NK-92 treated with Interleukin-12 subunit alpha and Interleukin-12 subunit beta, amount 100 ng/mL, for 24 hours (cell line): Measurements from ENCODE around the gene YIPF1.
"Not testable (repeated sequence)": the region's sequence is repeated elsewhere in the genome, so short reads cannot be mapped to it uniquely, and the experiment has no call there.

Experiments
- DNase-seq: peaks from one replicate; lab custom pipeline; 2025; lab: John Stamatoyannopoulos, UW

The YIPF1 gene

GRCh38 chr1:53894644-53895043 lies 5.0 kb upstream of the YIPF1 start:
- DNase-seq = no peak

- no peak for DNase-seq
Measured at GRCh38 chr1:53893999-53894636, 4.5 kb upstream of the YIPF1 start, which contains the start of gene DIO1. Gene DIO1 (plus strand): TSS chr1:53894187. CDS start chr1:53894211, 24 bp downstream.

GRCh38 chr1:53892911-53893310 lies 3.3 kb upstream of the YIPF1 start:
- no peak for DNase-seq

GRCh38 chr1:53891678-53892077 lies 2.1 kb upstream of the YIPF1 start:
- no peak for DNase-seq

GRCh38 chr1:53891018-53891417 lies 1.4 kb upstream of the YIPF1 start:
- DNase-seq = no peak

- DNase-seq = no peak
Measured at GRCh38 chr1:53890522-53890941, 935 bp upstream of the YIPF1 start.

- DNase-seq = no peak
Measured at GRCh38 chr1:53888681-53889080, 916 bp downstream of the YIPF1 start.

GRCh38 chr1:53883600-53883999 lies 6.0 kb downstream of the YIPF1 start:
- not testable (repeated sequence) for DNase-seq

- not testable (repeated sequence) for DNase-seq
Measured at GRCh38 chr1:53881853-53882252, 7.7 kb downstream of the YIPF1 start.

GRCh38 chr1:53878492-53879105 lies 11.0 kb downstream of the YIPF1 start:
- no peak for DNase-seq

- DNase-seq = not testable (repeated sequence)
Measured at GRCh38 chr1:53875150-53875549, 14.4 kb downstream of the YIPF1 start.

- DNase-seq = no peak
Measured at GRCh38 chr1:53871773-53872484, 17.7 kb downstream of the YIPF1 start.

- DNase-seq = no peak
Measured at GRCh38 chr1:53871221-53871620, 18.4 kb downstream of the YIPF1 start.

GRCh38 chr1:53869454-53870117 lies 20.0 kb downstream of the YIPF1 start:
- no peak for DNase-seq

- no peak for DNase-seq
Measured at GRCh38 chr1:53868565-53868964, 21.0 kb downstream of the YIPF1 start.

- DNase-seq = no peak
Measured at GRCh38 chr1:53862507-53862906, 27.1 kb downstream of the YIPF1 start.

GRCh38 chr1:53860967-53861411 lies 28.6 kb downstream of the YIPF1 start:
- DNase-seq = no peak

GRCh38 chr1:53851571-53852285 lies 37.9 kb downstream of the YIPF1 start:
- no peak for DNase-seq

GRCh38 chr1:53850082-53850673 lies 39.4 kb downstream of the YIPF1 start:
- DNase-seq = no peak

- no peak for DNase-seq
Measured at GRCh38 chr1:53847980-53848379, 41.6 kb downstream of the YIPF1 start.

GRCh38 chr1:53842347-53842746 lies 47.2 kb downstream of the YIPF1 start:
- no peak for DNase-seq

GRCh38 chr1:53838654-53838974 lies 51.0 kb downstream of the YIPF1 start:
- no peak for DNase-seq
